ENCODE data around the gene SLC5A11. TPM values are rescaled to one million over a fixed set of nuclear protein-coding genes. Genes with fewer than 3 reads are reported as not detected.
"Not testable (repeated sequence)": the region's sequence is repeated elsewhere in the genome, so short reads cannot be mapped to it uniquely, and the experiment has no call there.

Gene SLC5A11
- total and polyA plus RNA-seq, 7 experiments from 2014 or later, result 0.46 to 0.80 (median 0.66) TPM; not detected in 3

- Mint-ChIP-seq H3K27ac (no peak overlapping the region), H3K9me3 (no peaks in the 10 kb centered on the region), H3K27me3 (peaks cover 0 to 2% (median 0%) of the 10 kb centered on the region in 5 donors), H3K36me3 (peaks cover 0 to 31% (median 7%) of the 10 kb centered on the region in 5 donors), H3K4me1 (no peaks in the 10 kb centered on the region), H3K4me3 (no peak overlapping the region)
- H3K4me3 ChIP-seq (ENCODE audit: low read length), result no peak overlapping the region
- intact Hi-C loops (cut with micrococcal nuclease), result no loop called here
- H3K27ac ChIP-seq (ENCODE audit: low read depth, low read length), result no peak overlapping the region
- no peaks in the 10 kb centered on the region for H3K27me3 ChIP-seq (ENCODE audit: control insufficient read depth in 2 of 2, insufficient read depth in 2 of 2, low read length in 2 of 2)
- no peaks in the 10 kb centered on the region for H3K36me3 ChIP-seq (ENCODE audit: control insufficient read depth in 2 of 3, insufficient read depth in 3 of 3, low read length in 3 of 3)
- DNase-seq, result no peak
- ChIA-PET CTCF (interaction anchor here (0.5 kb wide), 1 partner anchor 430 kb away, joined by 3 read pairs; no protein-coding TSS in a partner anchor), POLR2A (no interaction called here)
- no peak for ATAC-seq
- no peaks in the 10 kb centered on the region for H3K4me1 ChIP-seq (ENCODE audit: control insufficient read depth in 2 of 2, insufficient read depth in 2 of 2, low read length in 2 of 2)
- H3K9me3 ChIP-seq (ENCODE audit: control insufficient read depth in 2 of 3, low read length in 3 of 3), result no peaks in the 10 kb centered on the region
These were observed 6.3 kb upstream of the SLC5A11 start for GRCh38 chr16:24839347-24839972.

- H3K4me3 ChIP-seq (ENCODE audit: low read length), result no peak overlapping the region
- no peaks in the 10 kb centered on the region for H3K27me3 ChIP-seq (ENCODE audit: control insufficient read depth in 2 of 2, insufficient read depth in 2 of 2, low read length in 2 of 2)
- ATAC-seq, result no peak
- H3K27ac ChIP-seq (ENCODE audit: low read depth, low read length), result no peak overlapping the region
- peaks cover 0 to 20% (median 0%) of the 10 kb centered on the region in 5 donors for H3K36me3 Mint-ChIP-seq
- intact Hi-C loops (cut with micrococcal nuclease), result no loop called here
- no peak overlapping the region for H3K4me3 Mint-ChIP-seq
- ChIA-PET CTCF (no interaction called here), POLR2A (no interaction called here)
- no peaks in the 10 kb centered on the region for H3K4me1 ChIP-seq (ENCODE audit: control insufficient read depth in 2 of 2, insufficient read depth in 2 of 2, low read length in 2 of 2)
- no peak overlapping the region for H3K27ac Mint-ChIP-seq
- no peak for DNase-seq
- peaks cover 0 to 2% (median 0%) of the 10 kb centered on the region in 5 donors for H3K27me3 Mint-ChIP-seq
- H3K9me3 Mint-ChIP-seq, result no peaks in the 10 kb centered on the region
- no peaks in the 10 kb centered on the region for H3K4me1 Mint-ChIP-seq
- no peaks in the 10 kb centered on the region for H3K9me3 ChIP-seq (ENCODE audit: control insufficient read depth in 2 of 3, low read length in 3 of 3)
- no peaks in the 10 kb centered on the region for H3K36me3 ChIP-seq (ENCODE audit: control insufficient read depth in 2 of 3, insufficient read depth in 3 of 3, low read length in 3 of 3)
These were observed 4.5 kb upstream of the SLC5A11 start for GRCh38 chr16:24841291-24841690.

- ChIA-PET POLR2A (no interaction called here), CTCF (no interaction called here)
- Histone ChIP-seq H3K36me3 (ENCODE audit: control insufficient read depth in 2 of 3, insufficient read depth in 3 of 3, low read length in 3 of 3) (no peaks in the 10 kb centered on the region), H3K9me3 (ENCODE audit: control insufficient read depth in 2 of 3, low read length in 3 of 3) (no peaks in the 10 kb centered on the region), H3K27ac (ENCODE audit: low read depth, low read length) (no peak overlapping the region), H3K27me3 (ENCODE audit: control insufficient read depth in 2 of 2, insufficient read depth in 2 of 2, low read length in 2 of 2) (no peaks in the 10 kb centered on the region), H3K4me1 (ENCODE audit: control insufficient read depth in 2 of 2, insufficient read depth in 2 of 2, low read length in 2 of 2) (no peaks in the 10 kb centered on the region), H3K4me3 (ENCODE audit: low read length) (no peak overlapping the region)
- ATAC-seq (no peak), DNase-seq (no peak)
- intact Hi-C loops (cut with micrococcal nuclease), result no loop called here
- H3K4me3 Mint-ChIP-seq, result no peak overlapping the region
- no peaks in the 10 kb centered on the region for H3K4me1 Mint-ChIP-seq
- H3K9me3 Mint-ChIP-seq, result no peaks in the 10 kb centered on the region
- no peaks in the 10 kb centered on the region for H3K27me3 Mint-ChIP-seq
- H3K27ac Mint-ChIP-seq, result no peak overlapping the region
- peaks cover 0 to 17% (median 0%) of the 10 kb centered on the region in 5 donors for H3K36me3 Mint-ChIP-seq
These were observed 1.4 kb upstream of the SLC5A11 start for GRCh38 chr16:24844101-24845030.

DNA sequence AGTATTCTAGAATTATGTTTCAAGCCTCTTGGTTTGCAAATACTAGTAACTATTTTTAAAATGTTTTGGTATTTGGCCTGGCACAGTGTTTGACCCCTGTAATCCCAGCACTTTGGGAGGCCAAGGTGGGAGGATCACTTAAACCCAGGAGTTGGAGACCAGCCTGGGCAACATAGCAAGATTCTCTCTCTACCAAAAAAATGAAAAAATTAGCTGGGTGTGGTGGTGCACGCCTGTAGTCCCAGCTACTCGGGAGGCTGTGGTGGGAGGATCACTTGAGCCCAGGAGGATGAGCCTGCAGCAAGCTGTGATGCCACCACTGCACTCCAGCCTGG is 765 bp upstream of the SLC5A11 start:
- H3K4me3 ChIP-seq (ENCODE audit: low read length); H3K4me1 ChIP-seq (ENCODE audit: control insufficient read depth in 2 of 2, insufficient read depth in 2 of 2, low read length in 2 of 2); H3K36me3 ChIP-seq (ENCODE audit: control insufficient read depth in 2 of 3, insufficient read depth in 3 of 3, low read length in 3 of 3); intact Hi-C loops (cut with micrococcal nuclease); H3K9me3 Mint-ChIP-seq; ATAC-seq; H3K9me3 ChIP-seq (ENCODE audit: control insufficient read depth in 2 of 3, low read length in 3 of 3); H3K27ac Mint-ChIP-seq; DNase-seq; H3K27ac ChIP-seq (ENCODE audit: low read depth, low read length); H3K4me3 Mint-ChIP-seq; POLR2A ChIA-PET; H3K27me3 ChIP-seq (ENCODE audit: control insufficient read depth in 2 of 2, insufficient read depth in 2 of 2, low read length in 2 of 2); H3K4me1 Mint-ChIP-seq; H3K27me3 Mint-ChIP-seq; CTCF ChIA-PET: not testable (repeated sequence)
- peaks cover 0 to 17% (median 0%) of the 10 kb centered on the region in 5 donors for H3K36me3 Mint-ChIP-seq

DNA sequence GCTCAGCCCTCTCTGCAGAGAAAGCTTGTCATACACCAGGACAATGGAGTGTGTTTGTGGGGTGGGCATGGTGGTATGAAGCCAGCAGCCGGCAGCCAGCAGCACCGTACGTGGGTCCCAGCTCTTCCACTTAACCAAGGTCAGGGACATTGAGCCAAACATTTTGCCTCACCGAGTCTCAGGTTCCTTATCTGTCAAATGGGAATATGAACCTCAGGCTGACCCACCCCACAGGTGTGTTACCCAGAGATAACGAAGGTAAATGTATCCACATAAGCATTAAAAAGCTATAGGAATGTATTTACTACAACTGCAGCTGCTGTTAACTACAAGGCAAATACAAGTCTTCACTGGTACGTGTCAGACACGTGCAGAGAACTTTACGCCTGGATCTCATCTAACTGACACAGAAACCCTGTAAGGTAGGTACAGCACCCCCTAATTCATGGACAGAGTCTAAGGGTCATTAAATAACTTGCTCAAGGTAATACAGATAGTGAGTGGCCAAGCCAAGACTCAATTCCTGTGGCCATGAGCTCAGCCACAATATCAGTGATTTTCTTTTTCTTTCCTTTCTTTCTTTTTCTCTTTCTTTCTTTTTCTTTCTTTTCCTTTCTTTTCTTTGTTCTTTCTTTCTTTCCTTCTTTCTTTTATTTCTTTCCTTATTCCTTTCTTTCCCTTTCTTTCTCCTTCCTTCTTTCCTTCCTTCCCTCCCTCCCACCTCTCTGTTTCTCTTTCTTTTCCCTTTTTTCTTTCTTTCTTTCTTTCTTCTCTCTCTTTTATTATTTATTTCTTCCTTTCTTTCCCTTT is 990 bp downstream of the SLC5A11 start:
- H3K4me1 Mint-ChIP-seq, result peaks cover 0 to 10% (median 0%) of the 10 kb centered on the region in 7 donors
- intact Hi-C loops (cut with micrococcal nuclease), result no loop called here

GRCh38 chr16:24847358-24847664 is 1.5 kb downstream of the SLC5A11 start:
- Histone ChIP-seq H3K4me3 (ENCODE audit: low read length) (no peak overlapping the region), H3K4me1 (ENCODE audit: control insufficient read depth in 2 of 2, insufficient read depth in 2 of 2, low read length in 2 of 2) (no peaks in the 10 kb centered on the region), H3K36me3 (ENCODE audit: control insufficient read depth in 2 of 3, insufficient read depth in 3 of 3, low read length in 3 of 3) (no peaks in the 10 kb centered on the region), H3K27me3 (ENCODE audit: control insufficient read depth in 2 of 2, insufficient read depth in 2 of 2, low read length in 2 of 2) (no peaks in the 10 kb centered on the region), H3K27ac (ENCODE audit: low read depth, low read length) (no peak overlapping the region), H3K9me3 (ENCODE audit: control insufficient read depth in 2 of 3, low read length in 3 of 3) (no peaks in the 10 kb centered on the region)
- no peak overlapping the region for H3K27ac Mint-ChIP-seq
- no peaks in the 10 kb centered on the region for H3K9me3 Mint-ChIP-seq
- no peak for DNase-seq
- no peaks in the 10 kb centered on the region for H3K27me3 Mint-ChIP-seq
- CTCF ChIA-PET, result no interaction called here
- no peak overlapping the region for H3K4me3 Mint-ChIP-seq
- POLR2A ChIA-PET, result no interaction called here
- ATAC-seq, result no peak
- H3K4me1 Mint-ChIP-seq, result peaks cover 0 to 11% (median 0%) of the 10 kb centered on the region in 7 donors
- peaks cover 0 to 13% (median 0%) of the 10 kb centered on the region in 5 donors for H3K36me3 Mint-ChIP-seq
- intact Hi-C loops (cut with micrococcal nuclease), result no loop called here

More for the DNA sequence above, 990 bp downstream of the SLC5A11 start:
- Histone ChIP-seq H3K9me3 (ENCODE audit: control insufficient read depth in 2 of 3, low read length in 3 of 3) (no peaks in the 10 kb centered on the region), H3K27ac (ENCODE audit: low read depth, low read length) (no peak overlapping the region), H3K4me3 (ENCODE audit: low read length) (no peak overlapping the region), H3K36me3 (ENCODE audit: control insufficient read depth in 2 of 3, insufficient read depth in 3 of 3, low read length in 3 of 3) (no peaks in the 10 kb centered on the region), H3K4me1 (ENCODE audit: control insufficient read depth in 2 of 2, insufficient read depth in 2 of 2, low read length in 2 of 2) (no peaks in the 10 kb centered on the region), H3K27me3 (ENCODE audit: control insufficient read depth in 2 of 2, insufficient read depth in 2 of 2, low read length in 2 of 2) (no peaks in the 10 kb centered on the region)
- ChIA-PET CTCF (no interaction called here), POLR2A (no interaction called here)
- no peak for DNase-seq
- no peak overlapping the region for H3K27ac Mint-ChIP-seq
- H3K27me3 Mint-ChIP-seq, result no peaks in the 10 kb centered on the region
- ATAC-seq, result no peak
- H3K9me3 Mint-ChIP-seq, result no peaks in the 10 kb centered on the region
- H3K4me3 Mint-ChIP-seq, result no peak overlapping the region
- H3K36me3 Mint-ChIP-seq, result peaks cover 0 to 13% (median 0%) of the 10 kb centered on the region in 5 donors

Measured in naive thymus-derived CD4-positive, alpha-beta T cell (primary cell).